Adipocyte (in vitro differentiated cells): ENCODE results near the gene NMNAT3.
A peak's percentile ranks its signal among the peaks of the same experiment; 100 is the strongest.

ENCODE experiments used
- DNase-seq: peaks from one replicate; pipeline ENCODE4 v3.0.0-alpha.2; 2015; ENCODE audit warnings: low read depth
- H3K27me3 ChIP-seq: replicated peaks from 2 replicates; pipeline ENCODE4 v1.7.0; 2013; ENCODE audit warnings: mild to moderate bottlenecking, low read length, moderate library complexity; ENCODE audit not compliant: control insufficient read depth, insufficient read depth
- H3K36me3 ChIP-seq: 2 replicates; pipeline ENCODE4 v1.7.0; 2013; ENCODE audit warnings: low read length, mild to moderate bottlenecking, moderate library complexity; ENCODE audit not compliant: control insufficient read depth, insufficient read depth, severe bottlenecking
- H3K4me1 ChIP-seq: 2 replicates; pipeline ENCODE4 v1.7.0; 2013; ENCODE audit warnings: mild to moderate bottlenecking, low read length, moderate library complexity; ENCODE audit not compliant: control insufficient read depth, insufficient read depth
- H3K4me3 ChIP-seq: 2 replicates; pipeline ENCODE4 v1.7.0; 2013; ENCODE audit warnings: mild to moderate bottlenecking, low read length, moderate library complexity
- H3K9ac ChIP-seq: 2 replicates; pipeline ENCODE4 v1.7.0; 2013; ENCODE audit warnings: mild to moderate bottlenecking, low read length, moderate library complexity
- H3K9me3 ChIP-seq: 2 replicates; pipeline ENCODE4 v1.7.0; 2013; ENCODE audit warnings: mild to moderate bottlenecking, low read length, moderate library complexity; ENCODE audit not compliant: control insufficient read depth

Gene NMNAT3

DNA sequence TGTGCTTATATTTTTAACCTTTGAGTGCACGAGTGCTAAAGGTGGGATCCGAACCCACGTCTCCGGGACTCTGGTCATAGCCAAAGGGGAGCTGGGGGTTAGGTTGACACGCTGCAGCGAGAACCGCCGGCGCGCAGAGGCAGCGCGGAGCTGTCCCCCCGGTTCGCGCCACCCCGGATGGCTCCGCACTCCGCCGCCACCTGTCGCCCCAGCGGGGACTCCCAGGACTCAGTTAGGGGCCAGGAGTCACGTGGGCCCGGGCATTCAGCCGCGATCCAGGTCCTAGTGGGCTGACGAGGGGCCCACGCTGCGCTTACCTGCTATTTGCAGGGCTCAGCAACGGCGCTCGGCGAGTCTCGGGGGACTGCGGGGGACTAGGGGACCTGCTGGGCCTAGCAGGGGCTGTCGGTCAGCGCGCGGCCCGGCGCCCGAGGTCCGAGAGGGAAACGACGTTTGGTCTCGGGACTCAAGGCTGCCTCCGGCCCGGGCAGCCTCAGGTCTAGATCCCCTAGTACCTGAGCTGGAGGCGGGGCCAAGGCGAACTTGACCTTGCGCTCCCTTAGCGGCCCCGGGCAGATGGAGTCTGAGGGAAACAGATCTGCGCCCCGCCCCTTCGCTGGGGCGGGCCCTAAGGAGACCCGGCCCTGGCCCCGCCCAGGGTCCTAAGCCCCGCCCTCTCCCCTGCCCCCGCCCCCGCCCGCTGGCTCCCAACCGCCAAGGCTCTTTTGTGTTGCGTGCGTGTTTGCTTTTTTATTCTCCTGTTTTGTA, at the start of gene NMNAT3:
Gene NMNAT3 (minus strand): TSS at position 585 of the 768 bp plus-strand sequence. CDS start 50,248 bp downstream, outside the sequence.
- Histone ChIP-seq H3K9ac (peak within 1 kb of the TSS; percentile 25), H3K4me1 (no peaks in the 10 kb centered on the region), H3K4me3 (peak within 1 kb of the TSS; percentile 79), H3K9me3 (no peaks in the 10 kb centered on the region), H3K27me3 (peaks cover 23% of the 10 kb centered on the region), H3K36me3 (no peaks in the 10 kb centered on the region)
- DNase-seq, result peak; percentile 72

DNA sequence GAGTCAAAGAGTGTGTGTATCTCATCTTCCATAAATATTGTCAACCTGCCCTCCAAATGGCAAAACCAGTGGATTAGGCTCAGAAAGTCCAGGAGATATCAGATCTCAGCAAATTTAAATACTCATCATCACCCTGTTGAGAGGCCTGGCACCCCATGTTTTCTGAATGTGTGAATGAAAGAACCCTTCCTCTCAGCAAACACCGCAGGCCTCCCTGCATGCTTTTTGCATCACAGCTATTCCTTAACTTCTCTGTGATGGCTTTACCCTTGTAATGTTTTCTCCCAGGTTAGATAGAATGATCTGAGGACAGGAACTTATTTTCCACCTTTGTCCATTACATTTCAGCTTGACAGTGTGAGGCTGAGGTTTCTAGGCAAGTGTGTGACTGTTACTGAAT, 43.6 kb upstream of the NMNAT3 start:
- no peak for DNase-seq
- Histone ChIP-seq H3K36me3 (no peaks in the 10 kb centered on the region), H3K27me3 (peaks cover 18% of the 10 kb centered on the region), H3K9me3 (no peaks in the 10 kb centered on the region), H3K4me3 (no peak overlapping the region), H3K4me1 (no peaks in the 10 kb centered on the region), H3K9ac (no peak overlapping the region)

DNA sequence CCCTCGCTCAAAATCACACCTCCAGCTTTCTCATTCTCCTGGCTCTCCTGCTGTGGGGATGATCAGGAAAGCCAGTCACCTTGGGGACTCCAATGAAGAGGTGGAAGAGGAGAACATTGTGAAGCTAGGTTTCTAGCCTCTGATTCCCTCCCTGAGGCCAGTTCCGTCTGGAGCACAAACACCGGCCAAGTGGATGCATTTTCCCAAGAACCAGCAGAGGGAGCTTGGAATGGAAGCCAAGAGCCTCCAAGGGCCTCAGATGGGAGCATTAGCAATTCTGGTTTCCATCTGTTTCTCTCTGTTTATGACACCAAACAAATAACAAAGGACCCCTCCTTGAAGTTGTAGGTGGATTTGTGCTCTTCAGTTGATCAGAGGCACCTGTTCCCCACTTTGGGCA, 40.6 kb upstream of the NMNAT3 start:
- Histone ChIP-seq H3K4me3 (no peak overlapping the region), H3K27me3 (peaks cover 36% of the 10 kb centered on the region), H3K9me3 (no peaks in the 10 kb centered on the region), H3K36me3 (no peaks in the 10 kb centered on the region), H3K4me1 (no peaks in the 10 kb centered on the region), H3K9ac (no peak overlapping the region)
- peak; percentile 61 for DNase-seq

DNA sequence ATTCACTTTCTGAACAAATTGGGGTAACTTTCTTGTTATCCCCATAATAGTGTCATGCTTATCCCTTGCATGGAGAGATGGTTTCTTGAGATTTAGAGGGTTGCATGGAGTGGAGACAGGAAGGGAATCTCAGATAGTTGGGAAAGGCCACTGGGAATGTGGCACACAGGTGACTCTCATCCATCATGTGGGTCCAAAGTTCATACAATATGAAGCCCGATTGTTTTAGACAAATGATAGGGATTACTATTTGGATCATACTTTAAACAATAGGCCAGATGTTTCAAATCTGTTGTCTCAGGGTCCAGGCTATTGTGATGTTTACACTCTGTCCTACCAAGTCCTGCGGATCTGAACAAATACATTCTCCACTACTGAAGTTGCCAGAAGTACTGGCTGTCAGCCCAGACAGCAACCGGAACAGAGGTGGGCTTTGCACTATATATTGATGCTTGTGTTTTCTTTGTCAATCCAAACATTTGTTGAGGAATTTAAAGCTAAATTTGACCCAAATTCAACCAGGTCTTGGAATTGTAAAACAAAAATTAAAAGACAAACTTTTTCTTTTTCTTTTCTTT, 39.2 kb upstream of the NMNAT3 start:
- peak; percentile 3 for DNase-seq
- Histone ChIP-seq H3K27me3 (peaks cover 40% of the 10 kb centered on the region), H3K9ac (no peak overlapping the region), H3K4me1 (no peaks in the 10 kb centered on the region), H3K4me3 (no peak overlapping the region), H3K36me3 (no peaks in the 10 kb centered on the region), H3K9me3 (no peaks in the 10 kb centered on the region)

DNA sequence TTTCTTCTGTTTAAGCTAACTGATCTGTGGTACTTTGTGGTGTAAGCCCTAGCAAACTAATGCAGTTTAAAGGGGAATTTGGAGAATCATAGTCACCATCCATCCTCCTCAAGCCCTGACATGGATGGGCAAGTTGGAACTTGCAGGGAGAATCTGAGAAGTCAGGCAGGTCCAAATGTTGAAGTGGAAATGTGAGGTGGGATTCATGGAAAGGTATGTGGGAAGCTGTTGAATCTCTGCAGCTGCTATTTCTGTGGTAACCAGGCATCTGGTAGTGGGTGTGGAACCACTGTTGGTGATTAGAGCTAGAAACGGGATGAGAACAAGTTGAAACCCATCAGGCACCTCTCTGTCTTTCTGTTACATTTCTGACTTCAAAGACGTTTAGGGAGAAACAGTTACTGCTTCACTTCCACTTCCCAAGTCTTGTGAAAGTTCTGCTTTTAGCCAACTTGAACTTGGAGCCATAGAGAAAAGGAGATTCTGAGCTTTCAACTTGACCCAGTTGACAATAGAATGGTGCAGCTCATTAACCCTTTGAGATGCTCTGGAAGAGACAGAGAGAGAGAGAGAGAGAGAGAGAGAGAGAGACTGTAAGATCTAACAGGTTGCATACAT, 38.1 kb upstream of the NMNAT3 start:
- Histone ChIP-seq H3K4me3 (no peak overlapping the region), H3K36me3 (no peaks in the 10 kb centered on the region), H3K27me3 (peaks cover 38% of the 10 kb centered on the region), H3K9me3 (no peaks in the 10 kb centered on the region), H3K9ac (no peak overlapping the region), H3K4me1 (no peaks in the 10 kb centered on the region)
- DNase-seq, result no peak

DNA sequence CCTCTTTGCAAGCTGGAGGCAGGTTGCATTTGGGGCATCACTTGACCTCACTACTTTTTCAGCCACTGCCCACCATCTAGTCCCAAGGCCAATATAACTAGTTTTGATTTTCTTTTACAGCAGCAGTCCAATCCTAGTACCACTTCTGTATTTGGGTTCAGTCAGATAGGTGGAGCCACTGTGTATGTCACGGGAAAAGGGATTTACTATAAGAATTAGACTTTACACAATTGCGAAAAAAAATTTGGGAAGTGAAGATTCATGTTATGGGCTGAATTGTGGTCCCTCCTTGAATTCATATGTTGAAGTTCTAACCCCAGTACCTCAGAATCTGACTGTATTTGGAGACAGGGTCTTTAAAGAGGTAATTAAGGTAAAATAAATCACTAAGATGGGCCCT, 37.4 kb upstream of the NMNAT3 start:
- Histone ChIP-seq H3K27me3 (peaks cover 45% of the 10 kb centered on the region), H3K9me3 (no peaks in the 10 kb centered on the region), H3K9ac (no peak overlapping the region), H3K4me3 (no peak overlapping the region), H3K4me1 (no peaks in the 10 kb centered on the region), H3K36me3 (no peaks in the 10 kb centered on the region)
- no peak for DNase-seq

DNA sequence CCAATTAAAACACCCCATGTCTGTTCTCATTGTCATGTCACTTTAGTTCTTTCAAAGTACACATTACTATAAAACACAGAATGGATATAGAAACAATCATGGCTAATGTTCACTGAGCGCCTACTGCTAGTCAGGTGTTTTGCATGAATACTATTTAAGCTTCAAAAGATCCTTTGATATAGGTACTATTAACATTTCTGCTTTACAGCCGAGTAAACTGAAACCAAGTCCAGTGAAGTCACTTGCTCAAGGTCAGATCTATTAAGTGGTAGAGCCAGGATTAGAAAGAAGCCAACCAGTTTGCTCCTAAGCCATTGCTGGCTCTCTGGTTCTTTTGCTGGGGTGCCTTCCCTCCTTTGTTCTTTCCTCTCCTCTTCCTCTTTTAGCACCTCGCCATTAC, 32.4 kb upstream of the NMNAT3 start:
- Histone ChIP-seq H3K4me1 (no peaks in the 10 kb centered on the region), H3K36me3 (no peaks in the 10 kb centered on the region), H3K9me3 (no peaks in the 10 kb centered on the region), H3K27me3 (peaks cover 36% of the 10 kb centered on the region), H3K9ac (no peak overlapping the region), H3K4me3 (no peak overlapping the region)
- no peak for DNase-seq

DNA sequence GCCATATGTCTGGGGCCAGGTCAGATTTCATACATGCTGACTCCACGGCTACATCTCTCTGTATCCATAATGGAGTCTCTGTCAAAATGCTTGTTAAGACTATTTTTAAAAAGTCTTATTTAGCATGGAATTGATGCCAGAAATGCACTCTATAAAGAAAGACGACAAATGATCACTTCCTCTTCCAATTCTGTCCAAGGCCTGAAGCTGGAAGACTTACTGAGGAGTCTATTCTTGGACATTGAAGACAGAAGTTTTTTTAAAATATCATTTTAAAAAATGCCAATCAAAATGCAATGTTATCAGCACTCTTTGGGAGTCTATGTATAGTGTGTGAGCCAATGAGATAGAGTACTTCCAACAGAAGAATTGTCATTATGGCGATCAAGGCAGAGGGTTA, 27.9 kb upstream of the NMNAT3 start:
- Histone ChIP-seq H3K4me1 (no peaks in the 10 kb centered on the region), H3K9me3 (peaks cover 8% of the 10 kb centered on the region), H3K9ac (no peak overlapping the region), H3K4me3 (no peak overlapping the region), H3K36me3 (no peaks in the 10 kb centered on the region), H3K27me3 (peaks cover 39% of the 10 kb centered on the region)
- no peak for DNase-seq

DNA sequence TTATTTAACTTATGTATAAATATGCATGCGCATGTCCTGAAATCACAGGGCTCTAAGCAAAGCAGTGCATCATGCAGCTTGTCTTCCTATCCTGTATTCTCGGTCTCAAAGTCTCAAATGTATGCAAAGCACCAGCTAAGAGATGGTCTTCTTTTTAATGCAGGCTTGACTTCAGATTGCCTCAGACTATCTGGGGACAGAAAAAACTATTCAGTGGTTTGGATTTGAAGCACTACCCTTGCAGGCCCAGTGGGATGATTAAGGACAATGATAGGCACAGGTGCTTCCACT, 18.5 kb upstream of the NMNAT3 start:
- no peaks in the 10 kb centered on the region for H3K4me1 ChIP-seq
- DNase-seq, result no peak
- H3K36me3 ChIP-seq, result no peaks in the 10 kb centered on the region
- H3K27me3 ChIP-seq, result peaks cover 20% of the 10 kb centered on the region
- H3K4me3 ChIP-seq, result no peak overlapping the region
- no peak overlapping the region for H3K9ac ChIP-seq
- no peaks in the 10 kb centered on the region for H3K9me3 ChIP-seq

DNA sequence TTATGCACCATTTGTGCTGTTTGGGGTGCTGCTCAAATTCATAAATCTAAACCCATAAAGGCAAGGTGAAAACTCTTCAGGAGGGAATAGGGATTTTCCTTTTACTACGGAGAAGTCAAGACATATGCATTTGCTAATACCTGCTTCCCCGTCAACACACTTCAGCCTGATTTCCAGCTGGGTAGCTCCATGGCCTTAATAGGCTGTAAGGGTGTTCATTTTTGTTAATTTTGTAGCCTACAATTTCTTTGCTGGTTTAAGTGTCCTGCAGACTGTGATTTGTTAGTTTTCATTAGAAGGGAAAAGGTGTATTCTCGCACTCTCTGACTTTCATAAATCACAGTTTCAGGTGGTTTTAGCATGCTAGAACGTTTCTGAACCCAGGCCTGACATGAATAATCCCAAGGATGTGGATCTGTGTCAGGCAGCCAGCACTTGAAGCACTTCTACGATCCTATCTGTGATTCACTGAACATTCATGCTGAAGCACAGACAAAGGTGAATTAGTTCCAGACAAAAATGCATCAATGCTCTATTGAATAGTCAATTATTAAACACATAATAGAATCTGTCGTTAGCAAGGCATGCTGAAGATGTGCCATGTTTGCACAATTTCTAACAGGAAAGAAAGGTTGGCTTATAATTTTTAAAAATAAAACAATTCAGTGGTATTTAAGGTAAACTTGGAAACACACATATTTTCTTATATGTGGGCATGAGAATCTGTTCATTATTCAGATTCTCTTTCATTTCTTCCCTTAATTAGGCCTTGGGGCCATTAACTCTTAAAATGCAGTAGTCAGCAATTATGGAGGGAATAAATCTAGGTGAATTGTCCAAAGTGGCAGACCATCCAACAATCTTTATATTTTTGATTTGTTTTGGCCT, 17.9 kb upstream of the NMNAT3 start:
- H3K9ac ChIP-seq, result no peak overlapping the region
- no peaks in the 10 kb centered on the region for H3K36me3 ChIP-seq
- H3K4me3 ChIP-seq, result no peak overlapping the region
- peaks cover 19% of the 10 kb centered on the region for H3K27me3 ChIP-seq
- no peak for DNase-seq
- H3K9me3 ChIP-seq, result no peaks in the 10 kb centered on the region
- no peaks in the 10 kb centered on the region for H3K4me1 ChIP-seq

DNA sequence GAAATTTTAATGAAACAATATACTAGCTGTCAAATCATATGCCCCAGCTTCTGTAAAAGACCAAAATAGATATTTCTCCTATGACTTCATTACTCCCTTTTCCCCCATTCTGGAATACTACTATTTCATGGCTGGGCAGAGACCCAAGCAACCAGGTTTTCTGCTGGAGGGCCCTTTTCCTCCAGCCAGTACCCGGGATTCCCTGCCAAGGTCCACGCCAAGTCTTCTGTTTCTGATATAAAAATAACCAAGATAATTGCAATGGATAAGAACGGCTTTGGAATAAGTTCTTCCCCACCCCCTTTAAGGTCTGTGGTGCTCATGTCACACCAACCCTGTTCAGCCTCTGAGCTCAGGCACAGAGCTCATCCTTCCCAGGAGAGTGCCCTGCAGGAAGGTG, 17.2 kb upstream of the NMNAT3 start:
- no peak for DNase-seq
- Histone ChIP-seq H3K36me3 (no peaks in the 10 kb centered on the region), H3K27me3 (peaks cover 22% of the 10 kb centered on the region)

More for the DNA sequence above, 17.2 kb upstream of the NMNAT3 start:
- Histone ChIP-seq H3K9ac (no peak overlapping the region), H3K4me3 (no peak overlapping the region), H3K4me1 (no peaks in the 10 kb centered on the region), H3K9me3 (no peaks in the 10 kb centered on the region)
